Head of caudate nucleus (tissue), 42 donors: ENCODE measurements around the gene STAC.
"Not testable (repeated sequence)": the region's sequence is repeated elsewhere in the genome, so short reads cannot be mapped to it uniquely, and the experiment has no call there.

Experiments used
- DNase-seq, 42 donors: peaks; one replicate each; pipeline versions ENCODE4 v3.0.0 to v3.0.0-alpha.2; 2020 to 2021; ENCODE audit warnings: mixed read lengths in 7 of 42
- intact Hi-C: fragments of 100-400 bp; cut with DNase I; formaldehyde crosslinking; loops from one replicate; pipeline ENCODE4 v1.15.0; 2022

Gene STAC

DNA sequence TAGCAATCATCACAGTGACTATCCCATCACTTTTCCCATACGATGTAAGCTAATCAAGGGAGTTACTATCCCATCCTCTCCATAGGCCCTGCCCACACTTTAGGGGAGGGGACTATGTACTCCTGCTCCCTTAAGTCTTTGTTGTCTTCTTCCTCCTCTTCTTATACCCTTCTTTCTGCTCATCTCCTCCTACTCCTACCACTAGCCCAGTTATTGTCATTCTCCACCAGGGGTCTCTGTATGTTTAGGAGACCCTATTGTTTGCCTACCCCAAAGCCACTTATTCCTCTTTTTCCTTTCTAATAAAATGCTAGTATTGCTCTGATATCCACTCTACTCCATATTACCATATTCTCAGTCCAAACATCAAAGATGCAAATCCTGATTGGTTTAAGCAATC is 27.8 kb downstream of the STAC start:
- intact Hi-C loops = no loop called here
- DNase-seq = no peak

DNA sequence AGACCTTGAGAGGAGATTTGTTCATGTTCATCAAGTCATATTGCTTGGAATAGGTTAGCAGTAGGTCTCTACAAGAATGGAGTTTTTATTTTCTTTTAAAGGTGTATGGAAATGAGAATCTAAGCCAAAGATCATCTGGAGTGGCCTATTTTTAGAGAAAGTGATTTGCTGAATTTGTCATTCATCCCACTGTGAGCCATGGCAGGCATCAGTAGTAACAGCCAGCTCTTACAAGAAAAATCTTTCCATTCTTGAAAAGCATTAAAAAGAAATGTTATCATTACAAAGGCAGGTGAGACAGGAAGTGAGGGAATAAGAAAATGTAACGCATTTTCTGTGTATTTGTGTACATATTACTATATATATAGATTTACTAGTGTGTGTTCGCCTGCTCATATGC is 29.6 kb downstream of the STAC start:
- DNase-seq = peak in 4 of 42 donors; percentile 11 to 18 (median 17)
- intact Hi-C loops = no loop called here

DNA sequence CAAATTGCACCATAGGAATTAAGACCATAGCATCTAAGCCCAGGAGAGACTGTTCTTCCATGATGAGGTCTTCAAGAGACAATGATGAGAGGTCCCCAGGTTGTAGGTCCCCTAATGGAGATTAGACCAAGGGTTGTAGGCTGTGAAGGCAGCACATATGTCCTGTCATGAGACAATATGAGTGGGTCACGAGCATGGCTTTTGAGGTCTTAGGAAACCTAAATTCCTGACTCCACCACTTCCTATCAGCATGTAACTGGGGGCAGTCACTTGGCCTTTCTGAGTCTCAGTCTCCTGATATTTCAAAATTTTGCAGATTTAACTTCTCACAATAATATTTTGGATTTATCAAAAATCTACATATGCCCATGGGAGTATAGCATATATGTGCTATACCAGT is 31.3 kb downstream of the STAC start:
- intact Hi-C loops = no loop called here
- no peak for DNase-seq

GRCh38 chr3:36416599-36416998 is 36.3 kb downstream of the STAC start:
- no peak for DNase-seq
- intact Hi-C loops = no loop called here

GRCh38 chr3:36417237-36417636 is 36.9 kb downstream of the STAC start:
- intact Hi-C loops = no loop called here
- DNase-seq = no peak

- intact Hi-C loops = no loop called here
Measured at GRCh38 chr3:36418296-36418695, 38.0 kb downstream of the STAC start.

DNA sequence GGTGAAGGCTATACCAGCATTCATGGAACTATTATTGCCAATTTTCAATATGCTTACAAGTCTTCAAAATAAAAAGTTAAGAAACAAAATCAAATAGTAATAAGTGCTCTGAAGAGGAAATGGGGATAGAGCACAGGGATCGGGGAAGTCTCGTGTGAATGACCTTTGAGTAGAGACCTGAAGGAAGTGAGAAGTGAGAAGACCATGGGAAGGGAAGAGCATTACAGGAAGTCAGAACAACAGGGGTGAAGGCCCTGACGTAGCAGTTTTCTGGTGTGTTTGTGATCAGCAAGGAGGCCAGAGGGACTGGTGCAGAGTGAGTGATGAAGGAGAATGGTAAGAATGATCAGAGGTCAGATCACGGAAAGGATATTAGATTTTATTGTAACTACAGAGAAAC is 48.1 kb downstream of the STAC start:
- intact Hi-C loops = no loop called here
- no peak for DNase-seq

More at GRCh38 chr3:36418296-36418695, 38.0 kb downstream of the STAC start:
- DNase-seq = no peak

DNA sequence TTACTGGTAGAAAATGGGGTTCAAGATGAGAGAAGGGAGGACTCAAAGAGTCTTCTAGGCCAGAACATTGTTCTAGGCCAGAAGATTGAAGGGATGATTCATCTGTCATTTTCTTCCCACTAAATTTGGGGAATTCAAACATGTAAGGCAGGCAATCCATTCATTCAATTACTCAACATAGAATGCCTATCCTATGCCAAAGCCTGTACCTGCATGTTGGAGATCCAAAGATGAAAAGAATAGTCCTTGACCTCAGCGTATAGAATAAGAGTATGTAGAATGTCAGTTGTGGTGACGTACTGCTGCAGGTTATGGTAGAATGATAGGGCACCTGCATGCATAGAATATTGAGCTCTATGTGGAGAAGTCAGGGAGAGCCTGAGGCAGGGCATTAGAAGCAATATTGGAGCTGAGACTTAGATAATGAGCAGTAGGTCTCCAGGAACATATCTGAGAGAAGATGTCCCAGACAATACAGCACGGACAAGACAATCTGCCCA is 49.7 kb downstream of the STAC start:
- no peak for DNase-seq
- intact Hi-C loops = no loop called here

- intact Hi-C loops = no loop called here
- DNase-seq = no peak
Measured at GRCh38 chr3:36433511-36433910, 53.2 kb downstream of the STAC start.

- no peak for DNase-seq
- intact Hi-C loops = no loop called here
Measured at GRCh38 chr3:36434687-36435426, 54.6 kb downstream of the STAC start.

- intact Hi-C loops = no loop called here
- DNase-seq = no peak
Measured at GRCh38 chr3:36443028-36443686, 62.9 kb downstream of the STAC start.

GRCh38 chr3:36444909-36445308 is 64.6 kb downstream of the STAC start:
- intact Hi-C loops = no loop called here
- no peak for DNase-seq

- intact Hi-C loops = no loop called here
- no peak for DNase-seq
Measured at GRCh38 chr3:36446276-36446675, 66.0 kb downstream of the STAC start.

DNA sequence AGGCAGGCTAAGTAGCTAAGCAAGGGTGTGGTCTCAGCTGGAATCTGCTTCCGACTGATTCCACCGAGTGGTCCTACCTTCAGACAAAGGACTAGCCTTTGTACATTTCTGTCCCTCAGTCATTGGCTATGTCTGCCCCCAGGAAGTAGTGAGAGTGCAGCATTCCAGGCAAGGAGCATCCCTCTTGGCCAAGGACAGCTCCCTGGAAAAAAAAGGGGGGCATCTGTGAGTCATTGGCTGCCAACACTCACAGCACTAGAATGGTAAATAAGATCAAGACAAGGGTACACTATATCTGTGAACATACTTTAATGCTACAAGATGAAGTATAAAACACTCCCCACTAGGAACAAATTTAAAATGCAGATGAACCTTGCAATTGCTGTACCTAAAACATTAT is 66.8 kb downstream of the STAC start:
- intact Hi-C loops = no loop called here
- no peak for DNase-seq

- no peak for DNase-seq
- intact Hi-C loops = no loop called here
Measured at GRCh38 chr3:36451816-36452215, 71.5 kb downstream of the STAC start.

DNA sequence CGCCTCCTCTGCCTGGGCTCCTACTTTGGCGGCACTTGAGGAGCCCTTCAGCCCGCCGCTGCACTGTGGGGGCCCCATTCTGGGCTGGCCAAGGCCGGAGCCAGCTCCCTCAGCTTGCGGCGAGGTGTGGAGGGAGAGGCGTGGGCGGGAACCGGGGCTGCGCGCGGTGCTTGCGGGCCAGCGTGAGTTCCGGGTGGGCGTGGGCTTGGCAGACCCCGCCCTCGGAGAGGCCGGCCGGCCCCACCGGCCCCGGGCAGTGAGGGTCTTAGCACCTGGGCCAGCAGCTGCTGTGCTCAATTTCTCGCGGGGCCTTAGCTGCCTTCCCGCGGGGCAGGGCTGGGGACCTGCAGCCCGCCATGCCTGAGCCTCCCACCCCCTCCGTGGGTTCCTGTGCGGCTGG is 72.9 kb downstream of the STAC start:
- DNase-seq, intact Hi-C loops: not testable (repeated sequence)

- intact Hi-C loops, DNase-seq: not testable (repeated sequence)
Measured at GRCh38 chr3:36453896-36454295, 73.6 kb downstream of the STAC start.

GRCh38 chr3:36455406-36455805 is 75.1 kb downstream of the STAC start:
- no peak for DNase-seq
- intact Hi-C loops = no loop called here

DNA sequence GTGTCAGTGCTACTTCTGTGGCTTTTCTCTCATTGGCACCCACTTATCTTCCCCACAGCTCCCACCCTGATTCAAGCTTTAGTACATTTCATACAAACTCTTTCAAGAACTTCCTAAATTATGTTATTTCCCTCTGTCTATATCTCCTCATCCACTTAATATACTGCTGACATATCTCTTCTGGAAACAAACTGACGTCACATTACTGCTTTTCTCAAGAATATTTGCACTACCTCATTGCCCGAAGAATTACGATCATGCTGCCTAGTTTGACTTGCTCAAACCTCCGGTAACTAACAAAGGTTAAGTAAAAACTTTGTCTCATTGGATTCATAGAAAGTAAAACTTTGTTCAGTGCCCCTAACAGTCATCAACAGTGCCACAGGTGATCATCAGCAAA is 76.5 kb downstream of the STAC start:
- intact Hi-C loops = no loop called here
- no peak for DNase-seq

DNA sequence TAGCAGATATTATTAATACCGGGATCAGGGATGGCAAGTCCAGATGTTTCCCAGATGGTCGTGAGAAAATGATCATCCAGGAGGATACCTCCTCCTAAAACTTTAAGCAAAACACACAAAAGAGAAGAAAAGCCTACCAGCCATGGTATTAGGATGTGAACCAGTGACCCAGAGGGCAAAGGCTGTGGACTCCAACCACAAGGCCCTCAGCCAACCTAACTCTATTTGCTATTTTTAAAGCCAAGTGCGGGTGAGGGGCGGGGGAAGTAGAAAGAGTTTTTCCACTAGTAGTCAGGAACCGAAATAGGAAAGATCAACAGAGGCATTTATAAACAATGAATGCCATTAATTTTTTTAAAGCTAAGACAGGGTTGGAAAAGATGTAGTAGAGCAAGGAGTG is 77.4 kb downstream of the STAC start:
- no peak for DNase-seq
- intact Hi-C loops = no loop called here

DNA sequence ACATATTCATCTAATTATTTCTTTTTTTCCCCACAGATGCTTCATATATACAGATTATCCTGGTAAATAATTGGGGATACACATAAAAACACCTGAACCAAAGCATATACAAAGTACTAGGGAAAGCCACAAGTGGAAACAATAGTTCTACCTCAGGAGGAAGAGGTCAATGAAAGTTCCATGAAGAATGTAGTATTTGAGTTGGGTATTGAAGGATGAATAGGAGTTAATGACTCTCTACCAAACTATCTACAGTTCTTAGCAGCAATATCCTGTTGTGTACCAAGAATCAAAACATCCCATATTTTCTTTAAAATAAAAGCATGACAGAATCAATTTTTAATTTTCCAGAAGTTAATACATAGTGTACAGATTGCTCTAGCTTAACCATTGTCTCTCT is 78.9 kb downstream of the STAC start:
- intact Hi-C loops = no loop called here
- no peak for DNase-seq
